RWPE1 (cell line): ENCODE results near the gene MYO9A.

ENCODE experiments used
- CTCF ChIA-PET: fragments of 350-600 bp; sonication (Branson Sonifier 250); formaldehyde crosslinking; extraction: SDS; loops from one replicate; lab custom pipeline; 2021; lab: Yijun Ruan, JAX
- POLR2A ChIA-PET: fragments of 400-600 bp; formaldehyde crosslinking; extraction: SDS; loops from one replicate; lab custom pipeline; 2020; ENCODE audit warnings: antibody characterized with exemption; ENCODE audit not compliant: low non-redundant PET; lab: Yijun Ruan, JAX
- DNase-seq: peaks from one replicate; pipeline ENCODE4 v3.0.0; 2012; ENCODE audit warnings: low spot score
- H3K27ac ChIP-seq: fragments of 450-650 bp; 2 replicates; pipeline ENCODE4 v1.5.1; 2017
- TF ChIP-seq, protein P1 (sequence below): fragments of 450-650 bp; conservative IDR thresholded peaks from 2 replicates; pipeline ENCODE4 v1.5.1; 2017; ENCODE audit warnings: low read depth, mild to moderate bottlenecking

The MYO9A gene

GRCh38 chr15:72070817-72071447 is 47.0 kb downstream of the MYO9A start:
- CTCF ChIA-PET = no interaction called here
- H3K27ac ChIP-seq = no peak overlapping the region
- POLR2A ChIA-PET = no interaction called here
- TF ChIP-seq, protein P1, sequence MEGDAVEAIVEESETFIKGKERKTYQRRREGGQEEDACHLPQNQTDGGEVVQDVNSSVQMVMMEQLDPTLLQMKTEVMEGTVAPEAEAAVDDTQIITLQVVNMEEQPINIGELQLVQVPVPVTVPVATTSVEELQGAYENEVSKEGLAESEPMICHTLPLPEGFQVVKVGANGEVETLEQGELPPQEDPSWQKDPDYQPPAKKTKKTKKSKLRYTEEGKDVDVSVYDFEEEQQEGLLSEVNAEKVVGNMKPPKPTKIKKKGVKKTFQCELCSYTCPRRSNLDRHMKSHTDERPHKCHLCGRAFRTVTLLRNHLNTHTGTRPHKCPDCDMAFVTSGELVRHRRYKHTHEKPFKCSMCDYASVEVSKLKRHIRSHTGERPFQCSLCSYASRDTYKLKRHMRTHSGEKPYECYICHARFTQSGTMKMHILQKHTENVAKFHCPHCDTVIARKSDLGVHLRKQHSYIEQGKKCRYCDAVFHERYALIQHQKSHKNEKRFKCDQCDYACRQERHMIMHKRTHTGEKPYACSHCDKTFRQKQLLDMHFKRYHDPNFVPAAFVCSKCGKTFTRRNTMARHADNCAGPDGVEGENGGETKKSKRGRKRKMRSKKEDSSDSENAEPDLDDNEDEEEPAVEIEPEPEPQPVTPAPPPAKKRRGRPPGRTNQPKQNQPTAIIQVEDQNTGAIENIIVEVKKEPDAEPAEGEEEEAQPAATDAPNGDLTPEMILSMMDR = no peak
- no peak for DNase-seq

DNA sequence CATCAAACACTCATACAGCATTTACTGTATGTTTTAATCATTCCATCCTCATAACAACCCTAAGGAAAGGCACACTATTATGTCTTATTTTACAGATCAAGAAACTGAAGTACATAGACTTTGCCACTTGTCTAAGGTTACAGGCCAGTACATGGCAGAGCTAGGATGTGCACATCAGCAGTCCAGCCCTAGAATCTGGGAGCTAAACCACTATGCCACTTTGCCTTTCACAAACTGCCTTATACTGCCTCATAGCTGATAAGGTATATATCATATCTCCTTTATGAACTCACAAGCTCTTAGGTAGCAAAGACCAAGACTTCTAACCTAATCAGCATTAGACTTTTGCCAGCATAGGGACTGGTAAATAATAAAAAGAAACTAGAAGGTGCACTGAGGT is 49.1 kb downstream of the MYO9A start:
- H3K27ac ChIP-seq = no peak overlapping the region
- POLR2A ChIA-PET = no interaction called here
- DNase-seq = no peak

GRCh38 chr15:72065801-72066200 is 52.1 kb downstream of the MYO9A start:
- no peak for DNase-seq
- TF ChIP-seq, protein P1 = no peak
- H3K27ac ChIP-seq = no peak overlapping the region
- POLR2A ChIA-PET = no interaction called here
- CTCF ChIA-PET = no interaction called here

More for the DNA sequence above, 49.1 kb downstream of the MYO9A start:
- TF ChIP-seq, protein P1 = no peak
- CTCF ChIA-PET = no interaction called here

DNA sequence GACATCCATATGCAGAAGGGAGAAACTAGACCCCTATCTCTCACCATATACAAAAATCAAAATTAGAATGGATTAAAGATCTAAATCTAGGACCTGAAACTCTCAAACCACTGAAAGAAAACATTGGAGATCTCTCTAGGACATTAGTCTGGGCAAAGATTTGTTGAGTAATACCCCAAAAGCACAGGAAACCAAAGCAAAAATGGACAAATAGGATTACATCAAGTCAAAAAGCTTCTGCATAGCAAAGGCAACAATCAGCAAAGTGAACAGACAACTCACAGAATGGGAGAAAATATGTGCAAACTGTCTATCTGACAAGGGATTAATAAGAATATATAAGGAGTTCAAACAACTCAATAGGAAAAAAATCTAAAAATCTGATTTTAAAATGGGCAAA is 54.8 kb downstream of the MYO9A start:
- no peak for DNase-seq
- POLR2A ChIA-PET = no interaction called here
- H3K27ac ChIP-seq = no peak overlapping the region
- CTCF ChIA-PET = no interaction called here
- TF ChIP-seq, protein P1 = no peak

- POLR2A ChIA-PET = no interaction called here
- TF ChIP-seq, protein P1 = no peak
Observed at GRCh38 chr15:72062319-72062718, 55.6 kb downstream of the MYO9A start.

GRCh38 chr15:72060687-72061250 is 57.2 kb downstream of the MYO9A start:
- TF ChIP-seq, protein P1 = no peak
- ChIA-PET CTCF (no interaction called here), POLR2A (no interaction called here)
- H3K27ac ChIP-seq = no peak overlapping the region
- no peak for DNase-seq

More at GRCh38 chr15:72062319-72062718, 55.6 kb downstream of the MYO9A start:
- DNase-seq = no peak
- CTCF ChIA-PET = interaction anchor here (0.6 to 1.1 kb wide), 2 partner anchors 93 to 164 kb away, joined by 3 to 6 read pairs; no protein-coding TSS in a partner anchor
- no peak overlapping the region for H3K27ac ChIP-seq
